ENCODE results near the gene ADD2.

Gene ADD2

GRCh38 chr2:70738159-70738558 is 29.8 kb downstream of the ADD2 start:
- Histone ChIP-seq H3K36me3 (replicated peaks) (no peaks in the 10 kb centered on the region), H3K4me3 (ENCODE audit: low read depth, low read length) (no peak overlapping the region), H3K27ac (no peak overlapping the region), H3K27me3 (replicated peaks) (peaks cover 2% of the 10 kb centered on the region)
- in situ Hi-C loops (cut with HindIII; ENCODE audit: low pct_ligation_motif_present, low sequenced_read_pairs) = no loop called here
- TF ChIP-seq, protein P1, sequence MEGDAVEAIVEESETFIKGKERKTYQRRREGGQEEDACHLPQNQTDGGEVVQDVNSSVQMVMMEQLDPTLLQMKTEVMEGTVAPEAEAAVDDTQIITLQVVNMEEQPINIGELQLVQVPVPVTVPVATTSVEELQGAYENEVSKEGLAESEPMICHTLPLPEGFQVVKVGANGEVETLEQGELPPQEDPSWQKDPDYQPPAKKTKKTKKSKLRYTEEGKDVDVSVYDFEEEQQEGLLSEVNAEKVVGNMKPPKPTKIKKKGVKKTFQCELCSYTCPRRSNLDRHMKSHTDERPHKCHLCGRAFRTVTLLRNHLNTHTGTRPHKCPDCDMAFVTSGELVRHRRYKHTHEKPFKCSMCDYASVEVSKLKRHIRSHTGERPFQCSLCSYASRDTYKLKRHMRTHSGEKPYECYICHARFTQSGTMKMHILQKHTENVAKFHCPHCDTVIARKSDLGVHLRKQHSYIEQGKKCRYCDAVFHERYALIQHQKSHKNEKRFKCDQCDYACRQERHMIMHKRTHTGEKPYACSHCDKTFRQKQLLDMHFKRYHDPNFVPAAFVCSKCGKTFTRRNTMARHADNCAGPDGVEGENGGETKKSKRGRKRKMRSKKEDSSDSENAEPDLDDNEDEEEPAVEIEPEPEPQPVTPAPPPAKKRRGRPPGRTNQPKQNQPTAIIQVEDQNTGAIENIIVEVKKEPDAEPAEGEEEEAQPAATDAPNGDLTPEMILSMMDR (IDR thresholded peaks at IDR 0.05; ENCODE audit: low read depth, low read length, missing control alignments) = no peak
- no peak for DNase-seq

DNA sequence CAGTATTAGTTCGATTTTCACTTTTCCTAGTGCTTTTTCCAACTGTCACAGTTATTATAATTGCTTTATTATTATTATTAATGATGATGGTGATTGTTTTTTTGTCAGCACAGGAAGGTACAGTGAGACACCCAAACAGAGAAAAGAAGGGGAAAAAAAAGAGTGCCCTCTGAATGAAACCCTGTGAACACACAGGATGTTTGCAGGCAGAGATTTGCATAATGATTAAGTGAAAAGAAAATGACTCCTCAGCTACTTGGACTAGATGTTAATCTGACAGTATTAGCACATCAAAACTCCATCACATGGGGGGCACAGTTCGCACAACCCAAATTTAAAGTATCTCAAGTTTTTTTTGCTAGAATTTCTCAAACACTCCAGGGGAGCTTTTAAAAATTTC is 32.9 kb downstream of the ADD2 start:
- H3K27ac ChIP-seq = no peak overlapping the region
- H3K4me3 ChIP-seq (ENCODE audit: low read depth, low read length) = no peak overlapping the region
- DNase-seq = no peak
- TF ChIP-seq, protein P1 (IDR thresholded peaks at IDR 0.05; ENCODE audit: low read depth, low read length, missing control alignments) = no peak
- in situ Hi-C loops (cut with HindIII; ENCODE audit: low pct_ligation_motif_present, low sequenced_read_pairs) = no loop called here
- H3K36me3 ChIP-seq (replicated peaks) = no peaks in the 10 kb centered on the region
- H3K27me3 ChIP-seq (replicated peaks) = peaks cover 2% of the 10 kb centered on the region

DNA sequence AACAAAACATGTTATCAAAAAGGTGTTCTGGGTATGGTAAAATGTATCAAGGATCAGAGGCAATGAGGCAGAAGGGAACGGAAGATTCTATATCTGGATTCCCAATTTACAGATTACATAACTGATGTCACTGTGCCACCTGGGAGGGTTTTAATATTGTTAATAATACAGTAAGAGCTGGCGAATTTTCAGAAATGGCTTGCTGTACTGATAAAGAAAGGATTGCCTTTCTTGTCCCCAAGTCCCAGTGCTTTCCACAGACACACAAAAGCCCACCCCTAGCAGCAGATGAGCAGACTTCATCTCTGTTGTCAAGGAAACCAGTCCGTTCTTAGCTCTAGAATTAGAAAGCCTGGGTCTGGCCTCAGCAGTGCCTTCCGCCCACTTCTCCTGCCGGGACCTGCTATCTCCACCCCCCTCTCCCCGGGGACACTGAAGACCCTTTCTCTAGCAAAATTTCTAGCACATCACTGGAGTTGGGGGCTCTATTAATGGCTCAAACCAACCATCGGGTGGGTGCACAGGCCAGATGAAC is 34.3 kb downstream of the ADD2 start:
- Histone ChIP-seq H3K27ac (no peak overlapping the region), H3K4me3 (ENCODE audit: low read depth, low read length) (no peak overlapping the region), H3K27me3 (replicated peaks) (peaks cover 2% of the 10 kb centered on the region), H3K36me3 (replicated peaks) (no peaks in the 10 kb centered on the region)
- TF ChIP-seq, protein P1 (IDR thresholded peaks at IDR 0.05; ENCODE audit: low read depth, low read length, missing control alignments) = no peak
- in situ Hi-C loops (cut with HindIII; ENCODE audit: low pct_ligation_motif_present, low sequenced_read_pairs) = no loop called here
- DNase-seq = no peak

DNA sequence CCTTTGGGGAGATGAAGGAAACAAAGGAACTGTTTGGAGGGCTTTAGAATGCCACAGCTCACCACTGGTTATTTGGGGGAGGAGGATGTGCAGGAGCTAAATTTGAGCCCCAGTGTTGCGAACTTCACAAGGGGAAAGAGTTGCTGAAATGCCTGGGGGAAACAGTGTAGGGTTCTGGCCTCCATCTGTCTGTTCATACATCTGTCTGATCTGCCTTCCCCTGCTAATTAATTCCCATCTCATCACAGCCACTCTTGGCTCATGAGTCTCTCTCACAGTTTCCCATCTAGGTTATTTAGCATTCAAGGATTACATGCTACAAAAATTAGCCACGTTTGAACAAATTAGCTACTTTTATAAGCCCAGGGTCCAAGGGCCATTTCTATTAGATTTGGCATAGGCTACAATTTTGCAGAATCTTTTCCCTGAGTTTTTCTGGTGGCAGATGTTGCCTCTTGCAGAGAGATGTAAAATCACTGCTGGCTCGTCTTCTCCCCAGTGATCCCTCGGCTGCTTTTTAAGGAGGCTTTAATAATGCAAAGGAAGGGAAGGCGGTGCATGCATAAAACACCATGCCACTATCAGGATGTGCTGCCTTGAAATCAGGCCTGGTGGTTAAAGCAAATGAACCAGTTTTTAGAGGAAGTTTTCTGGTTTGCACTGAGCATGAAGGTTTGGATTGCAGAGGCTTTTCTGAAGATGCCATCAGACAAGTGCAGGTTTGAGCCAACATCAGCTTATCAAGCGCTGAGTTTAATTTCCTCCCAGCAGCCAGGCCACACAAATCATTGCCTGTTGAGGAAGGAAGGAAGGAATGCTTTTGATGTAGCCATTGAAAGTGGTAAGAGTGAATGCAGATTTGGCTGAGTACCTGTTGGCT is 35.0 kb downstream of the ADD2 start:
- DNase-seq = no peak
- Histone ChIP-seq H3K27ac (no peak overlapping the region), H3K4me3 (ENCODE audit: low read depth, low read length) (no peak overlapping the region), H3K27me3 (replicated peaks) (peaks cover 2% of the 10 kb centered on the region), H3K36me3 (replicated peaks) (no peaks in the 10 kb centered on the region)
- TF ChIP-seq, protein P1 (IDR thresholded peaks at IDR 0.05; ENCODE audit: low read depth, low read length, missing control alignments) = no peak
- in situ Hi-C loops (cut with HindIII; ENCODE audit: low pct_ligation_motif_present, low sequenced_read_pairs) = no loop called here

- Histone ChIP-seq H3K36me3 (replicated peaks) (no peaks in the 10 kb centered on the region), H3K27me3 (replicated peaks) (peaks cover 2% of the 10 kb centered on the region), H3K27ac (no peak overlapping the region), H3K4me3 (ENCODE audit: low read depth, low read length) (no peak overlapping the region)
- in situ Hi-C loops (cut with HindIII; ENCODE audit: low pct_ligation_motif_present, low sequenced_read_pairs) = no loop called here
- no peak for DNase-seq
- TF ChIP-seq, protein P1 (IDR thresholded peaks at IDR 0.05; ENCODE audit: low read depth, low read length, missing control alignments) = no peak
Observed at GRCh38 chr2:70730730-70731129, 37.3 kb downstream of the ADD2 start.

Measured in brain microvascular endothelial cell (primary cell).